Loucy (cell line): Measurements from ENCODE around the gene ERH.

Source experiments
- EZH2phosphoT487 ChIP-seq: fragments of 200-600 bp; IDR thresholded peaks from 2 replicates; pipeline ENCODE4 v1.6.1; 2018; ENCODE audit warnings: antibody characterized with exemption, mild to moderate bottlenecking, moderate library complexity, borderline replicate concordance
- TF ChIP-seq, protein P1 (sequence below): fragments of 200-600 bp; sonication (generic); conservative IDR thresholded peaks from 2 replicates; pipeline ENCODE4 v1.5.1; 2014; ENCODE audit warnings: mild to moderate bottlenecking, antibody characterized with exemption, low read length

DNA sequence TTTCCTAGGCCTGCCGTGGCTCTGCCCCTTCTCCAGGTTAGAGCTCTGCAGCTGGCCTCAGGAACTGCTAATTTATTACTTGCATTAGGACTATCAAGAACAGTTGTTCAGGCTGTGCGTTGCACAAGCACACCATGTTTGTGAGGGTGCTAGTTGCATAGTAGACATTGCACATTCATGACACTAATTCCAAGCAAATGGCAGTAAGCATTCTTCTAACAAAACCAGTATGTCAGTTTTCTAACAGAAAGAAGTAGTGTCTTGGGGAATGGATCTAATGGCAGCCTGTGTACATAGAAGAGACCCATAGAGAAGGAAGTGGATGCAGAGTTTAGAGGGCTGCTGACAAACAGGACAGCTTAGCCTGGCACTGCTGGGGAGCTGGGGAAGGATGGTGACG is 53.9 kb downstream of the ERH start:
- TF ChIP-seq, protein P1, sequence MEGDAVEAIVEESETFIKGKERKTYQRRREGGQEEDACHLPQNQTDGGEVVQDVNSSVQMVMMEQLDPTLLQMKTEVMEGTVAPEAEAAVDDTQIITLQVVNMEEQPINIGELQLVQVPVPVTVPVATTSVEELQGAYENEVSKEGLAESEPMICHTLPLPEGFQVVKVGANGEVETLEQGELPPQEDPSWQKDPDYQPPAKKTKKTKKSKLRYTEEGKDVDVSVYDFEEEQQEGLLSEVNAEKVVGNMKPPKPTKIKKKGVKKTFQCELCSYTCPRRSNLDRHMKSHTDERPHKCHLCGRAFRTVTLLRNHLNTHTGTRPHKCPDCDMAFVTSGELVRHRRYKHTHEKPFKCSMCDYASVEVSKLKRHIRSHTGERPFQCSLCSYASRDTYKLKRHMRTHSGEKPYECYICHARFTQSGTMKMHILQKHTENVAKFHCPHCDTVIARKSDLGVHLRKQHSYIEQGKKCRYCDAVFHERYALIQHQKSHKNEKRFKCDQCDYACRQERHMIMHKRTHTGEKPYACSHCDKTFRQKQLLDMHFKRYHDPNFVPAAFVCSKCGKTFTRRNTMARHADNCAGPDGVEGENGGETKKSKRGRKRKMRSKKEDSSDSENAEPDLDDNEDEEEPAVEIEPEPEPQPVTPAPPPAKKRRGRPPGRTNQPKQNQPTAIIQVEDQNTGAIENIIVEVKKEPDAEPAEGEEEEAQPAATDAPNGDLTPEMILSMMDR: no peak
- no peak for TF ChIP-seq EZH2phosphoT487
